LNCaP clone FGC (cell line): ENCODE measurements around the gene DDX1.

Experiments used
- DNase-seq: peaks from one replicate; pipeline ENCODE4 v3.0.0-alpha.2; 2011; ENCODE audit warnings: low read depth
- H3K4me3 ChIP-seq: 2 replicates; pipeline ENCODE4 v1.5.1; 2011; ENCODE audit warnings: mild to moderate bottlenecking, low read depth, low read length, control low read depth
- CTCF ChIP-seq: IDR thresholded peaks from 2 replicates; pipeline ENCODE4 v1.5.1; 2012; ENCODE audit warnings: mild to moderate bottlenecking; ENCODE audit not compliant: control insufficient read depth, insufficient read depth; ENCODE audit errors: extremely low read depth

Gene DDX1

DNA sequence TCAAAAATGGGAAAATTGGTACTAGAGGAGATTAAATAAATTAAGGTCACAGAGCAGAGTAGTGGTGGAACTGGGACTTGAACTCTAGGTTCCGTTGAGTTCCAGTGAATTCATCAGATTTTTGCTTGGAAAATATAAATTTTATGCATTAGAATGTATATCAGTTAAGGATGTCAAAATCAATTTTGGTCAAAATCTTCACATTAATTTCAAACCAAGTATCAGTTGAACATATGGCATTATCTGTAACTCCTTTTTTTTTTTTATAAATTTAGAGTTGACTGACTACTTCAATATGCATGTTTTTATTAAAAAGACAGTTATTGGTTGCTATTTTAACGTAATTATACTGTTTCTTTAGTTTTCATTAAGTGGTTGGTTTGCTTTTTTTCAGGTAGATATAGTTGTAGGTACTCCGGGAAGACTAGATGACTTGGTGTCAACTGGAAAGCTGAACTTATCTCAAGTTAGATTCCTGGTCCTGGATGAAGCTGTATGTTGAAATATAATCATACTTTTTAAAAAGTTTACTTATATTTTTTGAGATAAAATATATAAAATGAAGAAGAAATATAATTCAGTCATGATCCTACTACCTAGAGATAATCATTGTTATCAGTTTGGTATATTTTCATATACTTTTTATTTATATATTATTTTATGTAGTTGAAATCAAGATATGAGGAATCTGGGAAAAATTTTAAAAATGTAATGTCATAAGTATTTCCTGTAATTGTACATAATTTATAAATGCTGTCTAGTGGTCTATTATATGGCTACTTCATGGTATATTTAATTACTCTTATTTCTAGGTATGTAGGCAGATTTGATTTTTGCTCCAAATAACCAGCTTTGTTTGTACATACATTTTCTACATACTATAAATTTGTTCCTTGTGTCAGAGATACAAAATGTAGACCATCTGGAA, 25.4 kb downstream of the DDX1 start:
- TF ChIP-seq CTCF = no peak
- DNase-seq = no peak
- no peak overlapping the region for H3K4me3 ChIP-seq

DNA sequence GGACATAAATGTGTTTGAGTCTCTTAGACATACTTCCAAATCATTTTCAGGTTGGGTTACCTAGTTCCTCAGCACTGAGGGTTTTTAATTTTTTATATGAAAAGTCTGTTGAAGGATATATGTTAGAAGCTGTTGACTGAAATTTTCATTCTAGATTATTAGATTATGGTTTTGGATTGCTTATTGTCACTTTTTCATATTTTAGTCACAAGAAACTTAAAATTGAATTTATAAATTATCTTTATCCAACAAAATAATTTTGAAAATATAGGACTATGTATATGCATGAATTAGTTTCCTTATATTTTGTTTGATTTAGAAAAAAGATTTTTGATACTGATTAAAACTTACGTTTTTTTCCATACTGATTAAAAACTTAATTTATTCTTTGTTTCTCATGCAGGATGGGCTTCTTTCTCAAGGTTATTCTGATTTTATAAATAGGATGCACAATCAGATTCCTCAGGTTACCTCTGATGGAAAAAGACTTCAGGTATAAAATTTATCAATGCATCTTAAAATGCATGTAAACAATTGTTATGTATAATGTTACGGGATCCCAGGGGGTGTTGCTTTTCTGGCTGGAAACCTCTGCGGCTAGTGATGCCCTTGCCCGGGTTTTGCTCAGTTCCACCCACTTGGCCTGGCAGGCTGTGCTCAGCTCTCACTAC, 26.2 kb downstream of the DDX1 start:
- DNase-seq = no peak
- TF ChIP-seq CTCF = no peak
- no peak overlapping the region for H3K4me3 ChIP-seq

DNA sequence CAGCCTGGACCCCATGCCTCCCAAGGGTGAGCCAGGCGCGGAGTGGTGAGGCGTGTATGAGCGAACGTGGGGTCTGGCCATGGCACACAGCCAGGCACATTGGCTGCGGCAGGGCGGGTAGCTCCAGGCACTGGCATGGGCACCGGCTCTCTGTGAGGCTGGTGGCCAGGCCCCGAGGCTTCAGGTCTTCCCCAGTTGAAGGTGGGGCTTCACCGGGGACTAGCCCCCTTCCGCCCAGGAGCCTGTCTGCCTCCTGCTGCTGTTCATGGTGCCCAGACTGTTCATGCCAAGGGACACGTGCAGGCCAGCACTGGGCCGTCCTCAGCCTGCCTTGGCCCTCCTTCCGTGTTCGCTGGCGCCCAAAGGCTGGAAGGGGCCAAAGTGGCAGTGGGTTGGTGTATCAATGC, 26.8 kb downstream of the DDX1 start:
- no peak for DNase-seq
- no peak overlapping the region for H3K4me3 ChIP-seq
- no peak for TF ChIP-seq CTCF

DNA sequence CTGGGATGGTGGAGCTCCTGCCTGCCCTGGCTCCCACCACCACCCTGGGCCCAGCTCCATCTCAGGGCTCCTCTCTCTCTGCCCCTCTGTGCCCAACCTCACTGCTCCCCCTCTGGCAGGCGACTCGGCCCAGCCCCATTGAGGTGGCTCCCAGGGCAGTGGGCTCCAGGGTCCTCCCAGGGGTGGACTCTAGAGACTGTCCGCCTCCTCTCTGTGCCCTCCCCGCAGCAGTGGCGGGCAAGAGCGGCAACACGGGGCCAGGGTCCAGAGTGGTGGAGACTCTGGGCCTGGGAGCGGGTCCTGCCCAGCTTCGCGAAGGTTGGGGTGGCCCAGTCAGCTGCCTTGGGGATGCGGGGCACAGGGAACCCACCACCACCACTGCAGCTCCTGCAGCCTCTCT, 27.4 kb downstream of the DDX1 start:
- TF ChIP-seq CTCF = no peak

DNA sequence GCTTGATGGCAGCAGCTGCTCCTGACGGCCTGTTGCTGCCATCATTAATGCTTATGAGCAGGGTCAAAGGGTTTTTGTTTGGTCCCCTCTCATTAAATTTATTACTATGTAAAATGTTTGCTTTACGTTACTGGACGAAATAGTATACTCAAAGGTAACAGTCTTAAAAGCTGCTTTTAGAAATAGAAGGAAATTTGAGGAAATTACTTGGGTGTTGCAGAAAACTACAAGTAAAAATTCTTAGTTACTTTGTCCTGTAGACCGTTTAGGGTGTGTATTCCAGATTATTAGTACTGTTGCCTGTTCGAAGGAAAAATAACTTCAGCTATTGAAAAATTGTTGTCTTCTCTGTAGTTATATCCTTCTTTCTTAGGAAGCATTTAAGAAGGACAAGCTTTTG, 27.8 kb downstream of the DDX1 start:
- no peak for TF ChIP-seq CTCF
- DNase-seq = no peak
- no peak overlapping the region for H3K4me3 ChIP-seq

More for the DNA sequence above, 27.4 kb downstream of the DDX1 start:
- DNase-seq = no peak
- no peak overlapping the region for H3K4me3 ChIP-seq

DNA sequence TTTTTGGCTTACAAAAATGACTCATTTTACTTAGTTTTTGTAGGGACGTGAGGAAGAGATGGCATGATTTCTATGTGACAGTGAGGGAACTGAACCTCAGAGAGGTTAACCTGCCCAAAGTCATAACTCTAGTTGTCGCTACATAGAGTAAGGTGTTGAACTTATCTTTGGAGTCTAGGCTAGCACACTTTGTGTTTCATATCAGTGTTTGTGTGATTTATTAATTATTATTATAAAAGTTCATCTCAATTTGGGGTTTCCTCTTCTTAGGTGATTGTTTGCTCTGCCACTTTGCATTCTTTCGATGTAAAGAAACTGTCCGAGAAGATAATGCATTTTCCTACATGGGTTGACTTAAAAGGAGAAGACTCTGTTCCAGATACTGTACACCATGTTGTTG, 28.3 kb downstream of the DDX1 start:
- TF ChIP-seq CTCF = no peak
- DNase-seq = no peak

GRCh38 chr2:15620340-15620739, 28.7 kb downstream of the DDX1 start:
- DNase-seq = no peak
- no peak overlapping the region for H3K4me3 ChIP-seq
- TF ChIP-seq CTCF = no peak

More for the DNA sequence above, 28.3 kb downstream of the DDX1 start:
- H3K4me3 ChIP-seq = no peak overlapping the region
